ENCODE data around the gene FHOD3.
"Not testable (repeated sequence)": the region's sequence is repeated elsewhere in the genome, so short reads cannot be mapped to it uniquely, and the experiment has no call there.

The FHOD3 gene

DNA sequence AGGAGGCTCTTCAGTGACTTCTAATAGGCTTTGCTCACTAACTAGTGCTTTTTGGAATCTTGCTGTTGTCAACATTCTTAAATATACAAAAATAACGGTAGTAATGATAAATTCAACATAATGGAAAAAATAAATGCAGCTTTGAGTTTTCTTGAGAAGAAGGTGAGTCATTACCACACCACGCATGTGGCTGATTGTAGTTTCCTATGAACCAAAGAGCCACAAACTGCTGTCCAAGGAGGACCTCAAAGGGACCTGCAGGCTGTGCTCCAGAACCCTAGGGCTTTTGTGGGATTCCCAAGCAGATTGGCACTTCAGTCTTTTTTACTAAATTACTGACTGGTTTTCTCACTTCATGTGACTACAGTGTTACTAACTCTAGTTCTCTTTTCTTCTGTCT, 464.6 kb downstream of the FHOD3 start:
- DNase-seq (ENCODE audit: insufficient read length, low spot score) (no peak), FAIRE-seq (no peak)
- TF ChIP-seq SPI1 (IDR thresholded peaks at IDR 0.05; ENCODE audit: low read depth, low read length) (no peak), PAX5 (IDR thresholded peaks at IDR 0.05; ENCODE audit: insufficient read depth, low read length, severe bottlenecking) (no peak), POLR2AphosphoS5 (IDR thresholded peaks at IDR 0.05; ENCODE audit: low read depth, low read length) (no peak), POU2F2 (IDR thresholded peaks at IDR 0.05; ENCODE audit: low read depth, low read length) (no peak), TAF1 (IDR thresholded peaks at IDR 0.05; ENCODE audit: low read depth, low read length) (no peak), POLR2A (IDR thresholded peaks at IDR 0.05; ENCODE audit: low read depth, low read length) (no peak)

DNA sequence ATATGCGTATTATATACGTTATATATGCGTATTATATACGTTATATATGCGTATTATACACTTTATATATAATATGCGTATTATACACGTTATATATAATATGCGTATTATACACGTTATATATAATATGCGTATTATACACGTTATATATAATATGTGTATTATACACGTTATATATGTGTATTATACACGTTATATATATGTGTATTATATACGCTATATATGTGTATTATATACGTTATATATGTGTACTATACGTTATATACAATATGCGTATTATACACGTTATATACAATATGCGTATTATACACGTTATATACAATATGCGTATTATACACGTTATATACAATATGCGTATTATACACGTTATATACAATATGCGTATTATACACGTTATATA, 465.5 kb downstream of the FHOD3 start:
- not testable (repeated sequence) for FAIRE-seq; DNase-seq (ENCODE audit: insufficient read length, low spot score)

DNA sequence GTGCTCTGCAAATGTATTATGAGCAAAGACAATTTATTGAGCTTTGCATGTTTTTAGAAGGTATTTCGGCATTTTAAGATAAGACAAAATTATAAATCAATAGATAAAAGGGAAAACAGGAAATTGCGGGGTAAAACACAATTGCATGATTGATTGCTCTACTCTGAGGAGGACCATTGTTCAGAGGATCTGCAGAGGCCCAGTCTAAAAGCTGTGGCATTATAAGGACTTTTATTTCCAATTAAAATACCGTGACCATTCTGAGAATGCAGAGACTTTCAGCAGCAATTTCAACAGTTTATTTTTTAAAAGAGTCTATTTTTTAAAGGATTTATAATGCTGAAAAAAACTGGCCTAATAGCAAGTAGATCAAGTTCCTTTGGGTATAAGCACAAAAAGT, 469.3 kb downstream of the FHOD3 start:
- no peak for TF ChIP-seq POU2F2 (IDR thresholded peaks at IDR 0.05; ENCODE audit: low read depth, low read length)
- DNase-seq (ENCODE audit: insufficient read length, low spot score) (no peak), FAIRE-seq (no peak)

DNA sequence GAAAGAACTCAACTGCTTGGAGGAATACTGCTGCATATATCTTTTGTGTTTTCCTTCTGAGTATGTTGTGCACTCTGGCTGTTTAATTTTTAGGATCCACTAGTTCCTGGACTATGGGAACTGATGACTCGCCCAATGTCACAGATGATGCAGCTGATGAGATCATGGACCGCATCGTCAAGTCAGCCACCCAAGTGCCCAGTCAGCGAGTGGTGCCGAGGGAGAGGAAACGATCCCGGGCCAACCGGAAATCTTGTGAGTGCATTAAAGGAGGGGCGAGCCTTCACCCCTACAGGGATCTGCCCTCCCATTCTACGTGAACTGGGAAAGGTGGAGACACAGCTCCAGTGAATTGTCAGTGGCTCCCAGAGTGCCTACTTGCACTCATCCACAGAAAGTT, 471.7 kb downstream of the FHOD3 start:
- FAIRE-seq (no peak), DNase-seq (ENCODE audit: insufficient read length, low spot score) (no peak)
- TF ChIP-seq POU2F2 (IDR thresholded peaks at IDR 0.05; ENCODE audit: low read depth, low read length) (no peak), POLR2A (IDR thresholded peaks at IDR 0.05; ENCODE audit: low read depth, low read length) (no peak), POLR2AphosphoS5 (IDR thresholded peaks at IDR 0.05; ENCODE audit: low read depth, low read length) (no peak), TAF1 (IDR thresholded peaks at IDR 0.05; ENCODE audit: low read depth, low read length) (no peak), SPI1 (IDR thresholded peaks at IDR 0.05; ENCODE audit: low read depth, low read length) (no peak), PAX5 (IDR thresholded peaks at IDR 0.05; ENCODE audit: insufficient read depth, low read length, severe bottlenecking) (no peak)

DNA sequence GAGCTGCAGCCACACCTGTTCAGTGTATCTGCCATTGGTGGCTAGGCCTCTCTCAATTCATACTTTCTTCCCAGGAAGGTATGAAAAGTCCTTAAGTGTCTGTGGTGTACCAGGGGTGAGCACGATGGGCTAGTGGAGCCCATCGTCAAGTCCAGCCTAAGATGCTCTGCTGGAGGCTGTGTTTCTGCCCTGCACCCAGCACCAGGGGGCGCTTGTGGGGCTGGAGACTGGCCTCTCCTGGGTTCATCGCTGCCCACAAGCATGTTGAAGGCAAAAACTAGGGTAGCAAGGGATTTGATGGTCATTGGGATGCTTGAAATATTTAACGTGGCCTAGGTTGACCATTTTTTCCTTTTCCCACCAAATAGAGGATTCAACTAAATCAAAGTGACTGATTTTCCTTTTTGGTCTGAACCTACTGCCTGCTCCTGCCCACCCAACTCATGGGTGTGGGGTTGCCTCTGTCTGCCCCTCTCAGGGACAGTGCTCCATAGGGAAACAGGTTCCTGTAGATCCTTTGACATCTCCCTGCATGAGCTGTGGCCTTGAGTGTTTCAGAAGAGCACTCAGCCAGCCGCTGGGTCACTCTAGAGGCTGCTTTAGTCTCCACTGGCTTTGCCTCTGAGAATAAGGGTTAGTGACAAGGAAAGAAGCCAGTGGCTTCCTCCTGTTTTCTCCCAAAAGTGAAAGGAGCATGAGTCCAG, 472.2 kb downstream of the FHOD3 start:
- TF ChIP-seq POLR2AphosphoS5 (IDR thresholded peaks at IDR 0.05; ENCODE audit: low read depth, low read length) (no peak), SPI1 (IDR thresholded peaks at IDR 0.05; ENCODE audit: low read depth, low read length) (no peak)
- DNase-seq (ENCODE audit: insufficient read length, low spot score) (no peak), FAIRE-seq (peak; percentile 45)

DNA sequence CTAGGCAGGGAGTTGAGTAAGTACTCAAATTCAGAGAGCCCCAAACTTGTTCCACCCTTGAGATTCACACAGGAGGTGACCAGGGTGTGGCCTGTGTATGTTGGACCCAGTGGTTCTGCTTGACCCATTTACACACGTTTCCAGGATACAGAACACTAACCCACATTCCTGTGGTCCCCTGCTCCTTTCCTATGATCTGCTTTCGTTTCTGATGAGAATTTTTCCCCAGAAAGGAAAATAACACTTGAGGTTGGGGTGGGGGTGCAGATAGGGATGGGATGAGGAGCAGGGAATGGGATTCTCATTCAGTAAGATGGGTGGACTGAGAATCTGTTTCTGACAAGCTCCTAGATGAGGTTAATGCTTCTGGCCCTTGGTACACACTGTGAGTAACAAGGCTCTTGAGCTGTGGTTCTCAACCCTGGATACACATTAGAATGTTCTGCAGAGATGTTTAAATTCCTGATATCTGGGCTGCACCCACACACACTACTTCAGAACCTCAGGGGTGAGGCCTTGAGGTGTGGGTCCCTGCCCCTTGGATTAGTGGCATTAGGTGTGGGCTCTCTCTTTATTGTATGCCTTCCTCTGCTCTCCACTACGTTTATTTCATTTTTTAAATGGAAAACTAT, 472.9 kb downstream of the FHOD3 start:
- FAIRE-seq: no peak

DNA sequence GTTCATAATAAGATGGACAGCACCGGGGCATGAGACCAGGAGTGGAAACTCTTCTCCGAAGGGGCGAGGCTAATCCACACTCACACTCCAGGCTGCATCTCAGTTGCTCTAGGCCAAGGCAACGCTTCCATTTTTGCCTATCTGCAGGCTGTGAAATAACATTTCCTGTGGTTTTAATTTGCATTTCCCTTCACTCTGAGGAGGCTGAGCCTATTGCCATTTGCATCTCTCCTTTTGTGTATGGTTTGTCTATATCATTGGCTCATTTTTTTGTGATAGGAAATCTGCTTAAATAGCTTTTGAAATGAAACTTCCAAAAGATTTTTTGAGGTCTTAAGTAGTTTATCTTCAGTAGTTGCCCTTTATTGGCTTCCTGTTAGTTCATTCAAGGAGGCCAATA, 473.7 kb downstream of the FHOD3 start:
- FAIRE-seq (no peak), DNase-seq (ENCODE audit: insufficient read length, low spot score) (no peak)
- TF ChIP-seq POLR2A (IDR thresholded peaks at IDR 0.05; ENCODE audit: low read depth, low read length) (no peak), POU2F2 (IDR thresholded peaks at IDR 0.05; ENCODE audit: low read depth, low read length) (no peak), PAX5 (IDR thresholded peaks at IDR 0.05; ENCODE audit: insufficient read depth, low read length, severe bottlenecking) (no peak), POLR2AphosphoS5 (IDR thresholded peaks at IDR 0.05; ENCODE audit: low read depth, low read length) (no peak)

More for the DNA sequence above, 472.9 kb downstream of the FHOD3 start:
- no peak for DNase-seq (ENCODE audit: insufficient read length, low spot score)
- TF ChIP-seq SPI1 (IDR thresholded peaks at IDR 0.05; ENCODE audit: low read depth, low read length) (no peak), POU2F2 (IDR thresholded peaks at IDR 0.05; ENCODE audit: low read depth, low read length) (no peak), TAF1 (IDR thresholded peaks at IDR 0.05; ENCODE audit: low read depth, low read length) (no peak), POLR2AphosphoS5 (IDR thresholded peaks at IDR 0.05; ENCODE audit: low read depth, low read length) (no peak), POLR2A (IDR thresholded peaks at IDR 0.05; ENCODE audit: low read depth, low read length) (no peak), PAX5 (IDR thresholded peaks at IDR 0.05; ENCODE audit: insufficient read depth, low read length, severe bottlenecking) (no peak)

DNA sequence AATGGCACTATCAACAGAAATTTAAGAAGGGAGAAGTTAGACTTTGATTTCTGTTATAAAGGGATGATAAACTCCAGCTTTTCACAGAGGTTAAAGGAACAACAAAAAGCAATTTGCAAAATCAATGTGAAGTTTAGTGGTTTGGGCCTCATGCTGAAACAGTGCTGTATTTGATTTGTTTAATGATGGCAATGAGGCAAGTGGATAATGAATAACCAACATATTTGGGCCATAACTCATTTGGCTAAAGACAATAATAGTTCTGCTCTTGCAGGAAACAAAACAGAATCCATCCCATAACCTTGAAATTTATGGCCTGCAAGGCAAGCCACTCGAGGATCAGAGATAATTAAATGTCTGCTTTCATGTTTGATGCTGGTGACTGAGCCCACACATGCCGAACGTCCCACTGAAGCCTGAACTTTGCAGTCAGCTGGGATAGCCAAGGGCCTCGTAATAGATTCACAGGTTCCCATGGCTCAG, 474.8 kb downstream of the FHOD3 start:
- FAIRE-seq: no peak
- DNase-seq (ENCODE audit: insufficient read length, low spot score): no peak
- TF ChIP-seq POLR2A (IDR thresholded peaks at IDR 0.05; ENCODE audit: low read depth, low read length) (no peak), PAX5 (IDR thresholded peaks at IDR 0.05; ENCODE audit: insufficient read depth, low read length, severe bottlenecking) (no peak), POLR2AphosphoS5 (IDR thresholded peaks at IDR 0.05; ENCODE audit: low read depth, low read length) (no peak), SPI1 (IDR thresholded peaks at IDR 0.05; ENCODE audit: low read depth, low read length) (no peak), POU2F2 (IDR thresholded peaks at IDR 0.05; ENCODE audit: low read depth, low read length) (no peak), TAF1 (IDR thresholded peaks at IDR 0.05; ENCODE audit: low read depth, low read length) (no peak)

DNA sequence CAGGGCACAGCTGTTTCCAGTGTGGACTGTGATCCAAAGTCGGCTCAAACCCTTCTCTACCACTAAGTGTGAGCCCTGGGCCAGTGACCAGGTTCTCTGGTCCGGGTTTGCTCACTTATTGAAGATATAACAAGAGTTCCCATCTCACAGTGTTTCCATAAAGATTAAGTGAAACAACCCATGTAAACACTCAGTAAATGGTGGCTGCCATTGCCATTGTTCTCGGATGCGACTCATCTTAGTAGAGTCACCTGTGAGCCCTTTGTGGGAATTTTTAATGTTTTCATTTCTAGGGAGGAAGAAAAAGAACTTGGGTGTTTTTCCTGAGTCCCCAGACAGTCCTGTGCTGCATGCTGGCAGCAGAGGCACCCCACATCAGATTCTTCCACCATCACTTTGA, 477.9 kb downstream of the FHOD3 start:
- no peak for TF ChIP-seq POU2F2 (IDR thresholded peaks at IDR 0.05; ENCODE audit: low read depth, low read length)
- no peak for TF ChIP-seq SPI1 (IDR thresholded peaks at IDR 0.05; ENCODE audit: low read depth, low read length)
- no peak for TF ChIP-seq POLR2A (IDR thresholded peaks at IDR 0.05; ENCODE audit: low read depth, low read length)
- TF ChIP-seq TAF1 (IDR thresholded peaks at IDR 0.05; ENCODE audit: low read depth, low read length): no peak
- no peak for TF ChIP-seq PAX5 (IDR thresholded peaks at IDR 0.05; ENCODE audit: insufficient read depth, low read length, severe bottlenecking)
- TF ChIP-seq POLR2AphosphoS5 (IDR thresholded peaks at IDR 0.05; ENCODE audit: low read depth, low read length): no peak
- DNase-seq (ENCODE audit: insufficient read length, low spot score) (no peak), FAIRE-seq (no peak)

DNA sequence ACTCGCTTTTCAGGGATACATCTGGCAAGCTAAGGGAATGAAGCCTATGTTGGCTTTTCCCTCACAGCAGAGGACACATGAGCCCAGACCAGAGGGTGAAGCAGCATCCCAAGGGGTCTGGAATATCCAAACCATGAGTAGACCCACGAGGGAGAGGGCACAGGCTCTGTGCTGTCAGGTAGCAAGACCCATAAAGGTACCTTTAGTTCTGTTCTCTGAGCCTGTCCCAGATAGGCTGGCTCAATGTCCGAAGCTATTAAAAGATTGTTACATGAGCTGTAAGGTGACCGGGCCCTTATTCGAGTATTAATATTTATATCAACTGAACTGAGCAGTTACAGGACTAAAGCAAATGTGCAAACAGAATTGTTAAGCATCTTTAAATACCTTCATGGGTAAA, 479.1 kb downstream of the FHOD3 start:
- FAIRE-seq: no peak
- TF ChIP-seq PAX5 (IDR thresholded peaks at IDR 0.05; ENCODE audit: insufficient read depth, low read length, severe bottlenecking) (no peak), POLR2A (IDR thresholded peaks at IDR 0.05; ENCODE audit: low read depth, low read length) (no peak), POLR2AphosphoS5 (IDR thresholded peaks at IDR 0.05; ENCODE audit: low read depth, low read length) (no peak), POU2F2 (IDR thresholded peaks at IDR 0.05; ENCODE audit: low read depth, low read length) (no peak), TAF1 (IDR thresholded peaks at IDR 0.05; ENCODE audit: low read depth, low read length) (no peak), SPI1 (IDR thresholded peaks at IDR 0.05; ENCODE audit: low read depth, low read length) (no peak)
- DNase-seq (ENCODE audit: insufficient read length, low spot score): no peak

Data from GM12891 (cell line).